Sigmoid colon (tissue), 4 donors: ENCODE results near the gene FGF19.

ENCODE experiments used
- CTCF ChIP-seq, 4 experiments: fragments of 450-650 bp in 3 of 4; fragments of 200-600 bp in 1 of 4; IDR thresholded peaks; one replicate each; pipeline ENCODE4 v1.5.1; 2016 to 2019; ENCODE audit warnings: antibody characterized with exemption in 4 of 4, mild to moderate bottlenecking in 3 of 4, moderate library complexity in 2 of 4
- EP300 ChIP-seq, 4 donors: sonication (generic); formaldehyde crosslinking; IDR thresholded peaks; one replicate each; pipeline ENCODE4 v1.6.1; 2017; ENCODE audit warnings: antibody characterized with exemption in 4 of 4
- POLR2AphosphoS5 ChIP-seq, 4 donors: sonication (generic); formaldehyde crosslinking; IDR thresholded peaks; one replicate each; pipeline ENCODE4 v1.6.1; 2017; ENCODE audit warnings: antibody characterized with exemption in 4 of 4

GRCh38 chr11:69654001-69654659 lies 49.7 kb downstream of the FGF19 start:
- TF ChIP-seq POLR2AphosphoS5 (IDR thresholded peaks at IDR 0.05) (no peak), CTCF (IDR thresholded peaks at IDR 0.05) (no peak), EP300 (IDR thresholded peaks at IDR 0.05) (no peak)
